ENCODE measurements around the gene CTDNEP1. TPM values are rescaled to one million over a fixed set of nuclear protein-coding genes. Genes with fewer than 3 reads are reported as not detected.
A peak's percentile ranks its signal among the peaks of the same experiment; 100 is the strongest.

Gene CTDNEP1
- total and polyA plus RNA-seq, 4 donors = 44.4 to 181 (median 113) TPM

Small RNA genes within 50 kb of the gene (small RNA-seq; reads per million reads assigned to genes)
- gene MIR324 (ENCODE audit: low replicate concordance) (18.4 reads per million, percentile 97 among the genes with 10 or more reads in this experiment), gene RF00019 (ENCODE audit: low replicate concordance) (not detected)

Other genes starting within 250 kb of the CTDNEP1 start
Only the 30 nearest of the 35 such genes appear.
- gene SLC16A13, start 215.7 kb downstream of the CTDNEP1 start, total RNA-seq = under 1 TPM; 0.10 to 0.66 TPM
- gene SLC16A13, start 215.7 kb downstream of the CTDNEP1 start, polyA plus RNA-seq (ENCODE audit: insufficient read length in 2 of 2) = 1 to 10 TPM; 1.5 to 2.4 TPM
- gene SLC16A11, start 207.6 kb downstream of the CTDNEP1 start, total RNA-seq = 1 to 10 TPM in 1 of 2 donors, under 1 TPM in 1; 0.20 to 2.5 TPM
- under 1 TPM; 0.52 to 0.95 TPM for gene SLC16A11, start 207.6 kb downstream of the CTDNEP1 start, polyA plus RNA-seq (ENCODE audit: insufficient read length in 2 of 2)
- under 1 TPM; 0.69 to 0.77 TPM for gene CLEC10A, start 171.5 kb downstream of the CTDNEP1 start, total RNA-seq
- under 1 TPM; 0.17 to 0.29 TPM for gene CLEC10A, start 171.5 kb downstream of the CTDNEP1 start, polyA plus RNA-seq (ENCODE audit: insufficient read length in 2 of 2)
- under 1 TPM in 1 of 2 donors, not detected in 1; 0.50 TPM for gene ASGR2, start 136.9 kb downstream of the CTDNEP1 start, total RNA-seq
- under 1 TPM; 0.24 to 0.39 TPM for gene ASGR2, start 136.9 kb downstream of the CTDNEP1 start, polyA plus RNA-seq (ENCODE audit: insufficient read length in 2 of 2)
- 1 to 10 TPM; 4.3 to 8.2 TPM for gene ASGR1, start 72.4 kb downstream of the CTDNEP1 start, total RNA-seq
- 10 to 100 TPM; 32.4 to 32.5 TPM for gene ASGR1, start 72.4 kb downstream of the CTDNEP1 start, polyA plus RNA-seq (ENCODE audit: insufficient read length in 2 of 2)
- 10 to 100 TPM; 50.6 to 82.8 TPM for gene DLG4, start 31.9 kb downstream of the CTDNEP1 start, total RNA-seq
- gene DLG4, start 31.9 kb downstream of the CTDNEP1 start, polyA plus RNA-seq (ENCODE audit: insufficient read length in 2 of 2) = 100 to 1,000 TPM; 192 to 203 TPM
- 100 to 1,000 TPM; 131 to 478 TPM for gene ACADVL, start 31.8 kb downstream of the CTDNEP1 start, total RNA-seq
- gene ACADVL, start 31.8 kb downstream of the CTDNEP1 start, polyA plus RNA-seq (ENCODE audit: insufficient read length in 2 of 2) = 100 to 1,000 TPM; 381 to 455 TPM
- gene DVL2, start 17.2 kb downstream of the CTDNEP1 start, total RNA-seq = 10 to 100 TPM; 31.7 to 46.6 TPM
- gene DVL2, start 17.2 kb downstream of the CTDNEP1 start, polyA plus RNA-seq (ENCODE audit: insufficient read length in 2 of 2) = 10 to 100 TPM; 47.9 to 59.7 TPM
- 10 to 100 TPM; 26.2 to 49.0 TPM for gene PHF23, start 12.3 kb downstream of the CTDNEP1 start, total RNA-seq
- 10 to 100 TPM; 50.2 to 53.2 TPM for gene PHF23, start 12.3 kb downstream of the CTDNEP1 start, polyA plus RNA-seq (ENCODE audit: insufficient read length in 2 of 2)
- 100 to 1,000 TPM; 196 to 481 TPM for gene GABARAP, start 9.3 kb downstream of the CTDNEP1 start, total RNA-seq
- 100 to 1,000 TPM; 431 to 461 TPM for gene GABARAP, start 9.3 kb downstream of the CTDNEP1 start, polyA plus RNA-seq (ENCODE audit: insufficient read length in 2 of 2)
- gene ELP5, start 481 bp upstream of the CTDNEP1 start, total RNA-seq = 10 to 100 TPM; 24.9 to 47.7 TPM
- gene ELP5, start 481 bp upstream of the CTDNEP1 start, polyA plus RNA-seq (ENCODE audit: insufficient read length in 2 of 2) = 10 to 100 TPM; 49.8 to 52.2 TPM
- gene CLDN7, start 10.7 kb upstream of the CTDNEP1 start, total RNA-seq = 1 to 10 TPM in 1 of 2 donors, under 1 TPM in 1; 0.79 to 2.3 TPM
- 1 to 10 TPM; 1.3 TPM for gene CLDN7, start 10.7 kb upstream of the CTDNEP1 start, polyA plus RNA-seq (ENCODE audit: insufficient read length in 2 of 2)
- 1 to 10 TPM in 1 of 2 donors, under 1 TPM in 1; 0.59 to 1.9 TPM for gene SLC2A4, start 30.0 kb upstream of the CTDNEP1 start, total RNA-seq
- gene SLC2A4, start 30.0 kb upstream of the CTDNEP1 start, polyA plus RNA-seq (ENCODE audit: insufficient read length in 2 of 2) = under 1 TPM; 0.48 to 0.78 TPM
- 1 to 10 TPM in 1 of 2 donors, under 1 TPM in 1; 0.50 to 1.0 TPM for gene YBX2, start 42.9 kb upstream of the CTDNEP1 start, total RNA-seq
- gene YBX2, start 42.9 kb upstream of the CTDNEP1 start, polyA plus RNA-seq (ENCODE audit: insufficient read length in 2 of 2) = 1 to 10 TPM; 4.2 to 6.9 TPM
- gene EIF5A, start 55.9 kb upstream of the CTDNEP1 start, total RNA-seq = 100 to 1,000 TPM; 146 to 202 TPM
- gene EIF5A, start 55.9 kb upstream of the CTDNEP1 start, polyA plus RNA-seq (ENCODE audit: insufficient read length in 2 of 2) = 100 to 1,000 TPM; 366 to 375 TPM
- gene GPS2, start 63.6 kb upstream of the CTDNEP1 start, total RNA-seq = 10 to 100 TPM; 19.2 to 65.5 TPM
- gene GPS2, start 63.6 kb upstream of the CTDNEP1 start, polyA plus RNA-seq (ENCODE audit: insufficient read length in 2 of 2) = 10 to 100 TPM; 98.3 to 99.4 TPM
- 10 to 100 TPM; 28.6 TPM for gene NEURL4, start 77.6 kb upstream of the CTDNEP1 start, total RNA-seq
- gene NEURL4, start 77.6 kb upstream of the CTDNEP1 start, polyA plus RNA-seq (ENCODE audit: insufficient read length in 2 of 2) = 10 to 100 TPM; 43.9 to 56.4 TPM
- gene ACAP1, start 84.8 kb upstream of the CTDNEP1 start, total RNA-seq = 10 to 100 TPM in 1 of 2 donors, 1 to 10 TPM in 1; 4.6 to 13.7 TPM
- gene ACAP1, start 84.8 kb upstream of the CTDNEP1 start, polyA plus RNA-seq (ENCODE audit: insufficient read length in 2 of 2) = 10 to 100 TPM; 13.8 to 18.1 TPM
- 10 to 100 TPM in 1 of 2 donors, 1 to 10 TPM in 1; 5.6 to 10.4 TPM for gene KCTD11, start 100.4 kb upstream of the CTDNEP1 start, total RNA-seq
- 10 to 100 TPM; 12.6 to 13.5 TPM for gene KCTD11, start 100.4 kb upstream of the CTDNEP1 start, polyA plus RNA-seq (ENCODE audit: insufficient read length in 2 of 2)
- not detected for gene TMEM95, start 103.4 kb upstream of the CTDNEP1 start, total RNA-seq
- gene TMEM95, start 103.4 kb upstream of the CTDNEP1 start, polyA plus RNA-seq (ENCODE audit: insufficient read length in 2 of 2) = not detected
- 1 to 10 TPM in 1 of 2 donors, under 1 TPM in 1; 0.79 to 1.5 TPM for gene TNK1, start 129.4 kb upstream of the CTDNEP1 start, total RNA-seq
- 1 to 10 TPM; 3.4 to 4.6 TPM for gene TNK1, start 129.4 kb upstream of the CTDNEP1 start, polyA plus RNA-seq (ENCODE audit: insufficient read length in 2 of 2)
- gene PLSCR3, start 142.8 kb upstream of the CTDNEP1 start, total RNA-seq = 10 to 100 TPM in 1 of 2 donors, 1 to 10 TPM in 1; 8.0 to 21.7 TPM
- 10 to 100 TPM; 29.3 to 38.8 TPM for gene PLSCR3, start 142.8 kb upstream of the CTDNEP1 start, polyA plus RNA-seq (ENCODE audit: insufficient read length in 2 of 2)
- 100 to 1,000 TPM in 1 of 2 donors, 10 to 100 TPM in 1; 70.9 to 130 TPM for gene TMEM256, start 152.4 kb upstream of the CTDNEP1 start, total RNA-seq
- 10 to 100 TPM; 48.6 to 54.7 TPM for gene TMEM256, start 152.4 kb upstream of the CTDNEP1 start, polyA plus RNA-seq (ENCODE audit: insufficient read length in 2 of 2)
- gene NLGN2, start 156.1 kb upstream of the CTDNEP1 start, total RNA-seq = 10 to 100 TPM; 21.5 to 25.3 TPM
- gene NLGN2, start 156.1 kb upstream of the CTDNEP1 start, polyA plus RNA-seq (ENCODE audit: insufficient read length in 2 of 2) = 100 to 1,000 TPM; 196 to 210 TPM
- not detected for gene SPEM1, start 168.6 kb upstream of the CTDNEP1 start, total RNA-seq
- under 1 TPM in 1 of 2 donors, not detected in 1; 0.29 TPM for gene SPEM1, start 168.6 kb upstream of the CTDNEP1 start, polyA plus RNA-seq (ENCODE audit: insufficient read length in 2 of 2)
- not detected for gene SPEM2, start 173.9 kb upstream of the CTDNEP1 start, total RNA-seq
- under 1 TPM; 0.23 to 0.67 TPM for gene SPEM2, start 173.9 kb upstream of the CTDNEP1 start, polyA plus RNA-seq (ENCODE audit: insufficient read length in 2 of 2)
- not detected for gene SPEM3, start 177.1 kb upstream of the CTDNEP1 start, total RNA-seq
- gene SPEM3, start 177.1 kb upstream of the CTDNEP1 start, polyA plus RNA-seq (ENCODE audit: insufficient read length in 2 of 2) = under 1 TPM in 1 of 2 donors, not detected in 1; 0.05 TPM
- gene TMEM102, start 183.7 kb upstream of the CTDNEP1 start, total RNA-seq = 1 to 10 TPM in 1 of 2 donors, under 1 TPM in 1; 0.69 to 1.3 TPM
- 1 to 10 TPM; 2.1 to 2.4 TPM for gene TMEM102, start 183.7 kb upstream of the CTDNEP1 start, polyA plus RNA-seq (ENCODE audit: insufficient read length in 2 of 2)
- 10 to 100 TPM; 11.2 to 25.7 TPM for gene FGF11, start 187.8 kb upstream of the CTDNEP1 start, total RNA-seq
- 10 to 100 TPM; 32.8 to 42.2 TPM for gene FGF11, start 187.8 kb upstream of the CTDNEP1 start, polyA plus RNA-seq (ENCODE audit: insufficient read length in 2 of 2)
- gene CHRNB1, start 193.3 kb upstream of the CTDNEP1 start, total RNA-seq = 10 to 100 TPM; 19.1 to 25.9 TPM
- gene CHRNB1, start 193.3 kb upstream of the CTDNEP1 start, polyA plus RNA-seq (ENCODE audit: insufficient read length in 2 of 2) = 10 to 100 TPM; 20.9 TPM

All from spinal cord (tissue), 4 donors.